ENCODE results near the gene NOS1.
"Not testable (repeated sequence)": the region's sequence is repeated elsewhere in the genome, so short reads cannot be mapped to it uniquely, and the experiment has no call there.

The NOS1 gene

GRCh38 chr12:117361347-117361751 is at the start of gene NOS1:
Gene NOS1, minus strand, starts transcription at chr12:117361626. Its CDS starts 30,557 bp downstream, at chr12:117331069.
- no peak for DNase-seq (ENCODE audit: low spot score)

- no peak for DNase-seq (ENCODE audit: low spot score)
Observed at GRCh38 chr12:117409286-117409685, 47.9 kb upstream of the NOS1 start.

- DNase-seq (ENCODE audit: low spot score) = peak; percentile 83
Observed at GRCh38 chr12:117408161-117408791, 46.9 kb upstream of the NOS1 start.

- DNase-seq (ENCODE audit: low spot score) = no peak
Observed at GRCh38 chr12:117404940-117405339, 43.5 kb upstream of the NOS1 start.

GRCh38 chr12:117404203-117404853 is 42.9 kb upstream of the NOS1 start:
- no peak for DNase-seq (ENCODE audit: low spot score)

- no peak for DNase-seq (ENCODE audit: low spot score)
Observed at GRCh38 chr12:117403586-117404139, 42.2 kb upstream of the NOS1 start.

- DNase-seq (ENCODE audit: low spot score) = no peak
Observed at GRCh38 chr12:117402363-117402762, 40.9 kb upstream of the NOS1 start.

GRCh38 chr12:117400912-117401311 is 39.5 kb upstream of the NOS1 start:
- no peak for DNase-seq (ENCODE audit: low spot score)

GRCh38 chr12:117398482-117398881 is 37.1 kb upstream of the NOS1 start:
- not testable (repeated sequence) for DNase-seq (ENCODE audit: low spot score)

GRCh38 chr12:117395766-117396165 is 34.3 kb upstream of the NOS1 start:
- no peak for DNase-seq (ENCODE audit: low spot score)

GRCh38 chr12:117394491-117394890 is 33.1 kb upstream of the NOS1 start:
- DNase-seq (ENCODE audit: low spot score) = no peak

GRCh38 chr12:117393656-117394055 is 32.2 kb upstream of the NOS1 start:
- DNase-seq (ENCODE audit: low spot score) = no peak

- no peak for DNase-seq (ENCODE audit: low spot score)
Observed at GRCh38 chr12:117390866-117391265, 29.4 kb upstream of the NOS1 start.

- no peak for DNase-seq (ENCODE audit: low spot score)
Observed at GRCh38 chr12:117388951-117389446, 27.6 kb upstream of the NOS1 start.

- DNase-seq (ENCODE audit: low spot score) = no peak
Observed at GRCh38 chr12:117387832-117388231, 26.4 kb upstream of the NOS1 start.

GRCh38 chr12:117384735-117385134 is 23.3 kb upstream of the NOS1 start:
- no peak for DNase-seq (ENCODE audit: low spot score)

GRCh38 chr12:117380083-117380482 is 18.7 kb upstream of the NOS1 start:
- DNase-seq (ENCODE audit: low spot score) = no peak

GRCh38 chr12:117377758-117378157 is 16.3 kb upstream of the NOS1 start:
- DNase-seq (ENCODE audit: low spot score) = no peak

GRCh38 chr12:117370588-117370987 is 9.2 kb upstream of the NOS1 start:
- DNase-seq (ENCODE audit: low spot score) = no peak

- not testable (repeated sequence) for DNase-seq (ENCODE audit: low spot score)
Observed at GRCh38 chr12:117370000-117370399, 8.6 kb upstream of the NOS1 start.

GRCh38 chr12:117367006-117367638 is 5.7 kb upstream of the NOS1 start:
- DNase-seq (ENCODE audit: low spot score) = peak; percentile 84

- no peak for DNase-seq (ENCODE audit: low spot score)
Observed at GRCh38 chr12:117365049-117365616, 3.7 kb upstream of the NOS1 start.
